Ammon's horn (tissue), 1 donor: ENCODE measurements around the gene LIPC.
A peak's percentile ranks its signal among the peaks of the same experiment; 100 is the strongest.

Source experiments
- DNase-seq: peaks from one replicate; pipeline ENCODE4 v3.0.0-alpha.2; 2016; ENCODE audit warnings: low spot score

The LIPC gene

GRCh38 chr15:58554758-58555157 is 123.0 kb downstream of the LIPC start:
- DNase-seq = no peak

GRCh38 chr15:58555162-58556027 is 123.6 kb downstream of the LIPC start:
- no peak for DNase-seq

GRCh38 chr15:58556028-58556361 is 124.2 kb downstream of the LIPC start:
- DNase-seq = no peak

GRCh38 chr15:58556541-58556940 is 124.8 kb downstream of the LIPC start:
- no peak for DNase-seq

GRCh38 chr15:58558777-58559176 is 127.0 kb downstream of the LIPC start:
- DNase-seq = no peak

- no peak for DNase-seq
Measured at GRCh38 chr15:58559904-58560588, 128.3 kb downstream of the LIPC start.

- DNase-seq = no peak
Measured at GRCh38 chr15:58561321-58561720, 129.5 kb downstream of the LIPC start.

- DNase-seq = no peak
Measured at GRCh38 chr15:58562135-58562534, 130.3 kb downstream of the LIPC start.

GRCh38 chr15:58564981-58565380 is 133.2 kb downstream of the LIPC start:
- no peak for DNase-seq

GRCh38 chr15:58565619-58566018 is 133.8 kb downstream of the LIPC start:
- no peak for DNase-seq

- DNase-seq = no peak
Measured at GRCh38 chr15:58566029-58566428, 134.2 kb downstream of the LIPC start.

GRCh38 chr15:58568157-58568571 is 136.4 kb downstream of the LIPC start:
- DNase-seq = peak; percentile 81

- DNase-seq = no peak
Measured at GRCh38 chr15:58569455-58569854, 137.7 kb downstream of the LIPC start.

GRCh38 chr15:58571491-58571890 is 139.7 kb downstream of the LIPC start:
- no peak for DNase-seq

GRCh38 chr15:58572521-58572920 is 140.7 kb downstream of the LIPC start:
- DNase-seq = no peak

- DNase-seq = no peak
Measured at GRCh38 chr15:58573270-58573669, 141.5 kb downstream of the LIPC start.

- no peak for DNase-seq
Measured at GRCh38 chr15:58574631-58575030, 142.8 kb downstream of the LIPC start.

- no peak for DNase-seq
Measured at GRCh38 chr15:58575045-58575786, 143.4 kb downstream of the LIPC start.

- no peak for DNase-seq
Measured at GRCh38 chr15:58576657-58577056, 144.9 kb downstream of the LIPC start.

GRCh38 chr15:58582160-58582559 is 150.4 kb downstream of the LIPC start:
- DNase-seq = peak; percentile 54

- peak; percentile 47 for DNase-seq
Measured at GRCh38 chr15:58583171-58583908, 151.5 kb downstream of the LIPC start.
